Mononuclear cell (primary cell): ENCODE data around the gene KRT17. TPM values are rescaled to one million over a fixed set of nuclear protein-coding genes. Genes with fewer than 3 reads are reported as not detected.

Experiments
- total RNA-seq: library from RNA; depleted of rRNA; stranded (reverse); fragments of >200 nt; gene quantifications from one replicate; pipeline ENCODE4 v1.2.3, GENCODE V29; 2012

KRT17 gene
- total RNA-seq, 1 donor: 0.42 TPM

Other genes starting within 250 kb of the KRT17 start
- gene KRT34, start 242.3 kb downstream of the KRT17 start, total RNA-seq: 0.10 TPM
- gene KRT31, start 227.0 kb downstream of the KRT17 start, total RNA-seq: not detected
- not detected for gene KRT37, start 200.0 kb downstream of the KRT17 start, total RNA-seq
- gene KRT38, start 183.6 kb downstream of the KRT17 start, total RNA-seq: not detected
- gene KRT32, start 157.2 kb downstream of the KRT17 start, total RNA-seq: not detected
- not detected for gene KRT35, start 143.4 kb downstream of the KRT17 start, total RNA-seq
- not detected for gene KRT36, start 134.7 kb downstream of the KRT17 start, total RNA-seq
- gene KRT13, start 119.0 kb downstream of the KRT17 start, total RNA-seq: 0.73 TPM
- gene KRT15, start 105.7 kb downstream of the KRT17 start, total RNA-seq: not detected
- gene KRT19, start 96.3 kb downstream of the KRT17 start, total RNA-seq: 0.21 TPM
- 0.10 TPM for gene KRT9, start 52.5 kb downstream of the KRT17 start, total RNA-seq
- gene KRT14, start 37.7 kb downstream of the KRT17 start, total RNA-seq: not detected
- gene KRT16, start 11.8 kb downstream of the KRT17 start, total RNA-seq: not detected
- gene EIF1, start 64.3 kb upstream of the KRT17 start, total RNA-seq: 719 TPM
- gene GAST, start 87.8 kb upstream of the KRT17 start, total RNA-seq: not detected
- gene HAP1, start 110.1 kb upstream of the KRT17 start, total RNA-seq: not detected
- gene JUP, start 162.1 kb upstream of the KRT17 start, total RNA-seq: 40.5 TPM
- gene P3H4, start 187.4 kb upstream of the KRT17 start, total RNA-seq: 0.94 TPM
- 0.21 TPM for gene FKBP10, start 188.4 kb upstream of the KRT17 start, total RNA-seq
- 30.5 TPM for gene NT5C3B, start 211.7 kb upstream of the KRT17 start, total RNA-seq
- not detected for gene KLHL10, start 213.2 kb upstream of the KRT17 start, total RNA-seq
- gene KLHL11, start 240.8 kb upstream of the KRT17 start, total RNA-seq: 60.7 TPM